Measurements from ENCODE around the gene TSPAN4.

The TSPAN4 gene

DNA sequence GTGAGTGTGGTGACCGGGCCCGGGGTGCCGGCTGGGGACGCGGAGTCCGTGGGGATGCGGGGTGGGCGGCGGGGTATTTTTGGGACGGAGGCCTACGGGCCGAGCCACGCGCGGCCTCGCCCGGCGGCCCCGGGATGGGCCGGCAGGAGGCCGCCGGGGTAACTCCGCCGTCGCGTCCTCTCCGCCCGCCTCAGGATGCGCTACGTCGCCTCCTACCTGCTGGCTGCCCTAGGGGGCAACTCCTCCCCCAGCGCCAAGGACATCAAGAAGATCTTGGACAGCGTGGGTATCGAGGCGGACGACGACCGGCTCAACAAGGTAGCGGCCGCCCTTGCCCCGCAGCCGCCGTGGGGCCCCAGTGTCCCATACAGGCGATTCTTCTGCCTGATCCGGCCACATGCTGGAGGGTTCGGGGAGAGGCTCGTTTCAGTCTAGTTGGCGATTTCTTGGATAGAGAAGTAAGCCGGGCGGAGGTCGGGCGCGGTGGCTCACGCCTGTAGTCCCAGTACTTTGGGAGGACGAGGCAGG lies 32.5 kb upstream of the TSPAN4 start:
- H3K4me1 ChIP-seq (ENCODE audit: control insufficient read depth, insufficient read depth, low read length): no peaks in the 10 kb centered on the region
- peaks cover 3 to 41% of the 10 kb centered on the region in 2 experiments; a peak in 2 of 3 replicates for H3K36me3 ChIP-seq (ENCODE audit: control insufficient read depth in 2 of 2, insufficient read depth in 1 of 2, low read length in 2 of 2)
- H3K27ac ChIP-seq (ENCODE audit: extremely low read depth, low read depth, low read length): peak overlapping the region; percentile 82
- peak overlapping the region; percentile 91 for H3K4me3 ChIP-seq (ENCODE audit: low read depth, low read length)
- H3K9me3 ChIP-seq (ENCODE audit: control insufficient read depth, insufficient read depth, low read depth, low read length): no peaks in the 10 kb centered on the region
- ChIA-PET POLR2A (interaction anchor here (0.6 to 11.4 kb wide), 15 partner anchors 9 to 234 kb away, joined by 3 to 202 read pairs (median 4); partner anchors contain the start of genes CD151, CRACR2B, PNPLA2 and TSPAN4), CTCF (interaction anchor here (1.1 kb wide), 1 partner anchor 11 kb away, joined by 6 read pairs; no protein-coding TSS in a partner anchor)
- TF ChIP-seq ZNF362 (tag by site-specific recombination; IDR thresholded peaks at IDR 0.05) (no peak), ZXDB (tag by site-specific recombination; IDR thresholded peaks at IDR 0.05) (no peak), CTCF (tag by site-specific recombination; IDR thresholded peaks at IDR 0.05) (0 out of 2 replicates have a peak, but pooled peaks have one; percentile 19), BCL6B (tag by site-specific recombination; IDR thresholded peaks at IDR 0.05) (no peak), SP3 (tag by site-specific recombination; IDR thresholded peaks at IDR 0.05) (no peak), ZNF585B (tag by site-specific recombination; IDR thresholded peaks at IDR 0.05) (no peak), ZNF488 (tag by site-specific recombination; IDR thresholded peaks at IDR 0.05) (no peak), ZNF660 (tag by site-specific recombination; IDR thresholded peaks at IDR 0.05) (0 out of 2 replicates have a peak, but pooled peaks have one; percentile 42)

DNA sequence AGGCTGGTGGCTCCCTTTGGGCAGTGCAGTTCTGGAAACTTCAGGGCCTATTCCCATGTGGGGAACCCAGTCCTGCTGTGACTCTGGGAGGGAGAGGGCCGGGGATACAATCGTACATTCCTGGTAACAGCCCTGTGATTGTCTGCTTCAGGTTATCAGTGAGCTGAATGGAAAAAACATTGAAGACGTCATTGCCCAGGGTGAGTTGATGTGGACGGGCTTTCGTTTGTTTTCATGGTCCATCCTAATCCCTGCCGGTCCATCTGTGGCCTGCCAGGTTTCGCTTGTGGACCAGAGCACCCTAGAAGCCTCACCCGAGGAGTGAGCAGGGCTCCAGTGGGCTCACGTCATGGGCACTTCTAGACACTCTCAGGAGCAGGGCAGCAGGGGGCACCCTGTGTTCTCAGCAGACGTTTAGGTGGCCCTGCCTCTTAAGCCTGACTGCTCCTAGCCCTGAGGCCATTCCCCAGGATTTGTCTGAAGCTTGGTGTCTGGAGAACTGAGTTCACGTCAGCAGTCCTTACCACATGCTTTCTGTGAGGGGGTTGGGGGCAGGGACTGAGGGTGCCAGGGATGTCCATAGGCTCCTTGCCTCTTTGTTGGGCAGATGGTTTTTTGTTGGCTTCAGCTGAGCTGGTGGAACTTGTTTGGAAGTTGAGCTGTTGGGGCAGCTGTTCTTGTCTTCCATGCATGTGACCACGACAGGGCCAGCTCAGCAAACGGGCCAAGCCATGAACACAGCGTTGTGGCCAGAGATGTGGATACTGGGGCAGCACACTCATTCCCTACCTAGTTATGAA lies 31.0 kb upstream of the TSPAN4 start:
- Histone ChIP-seq H3K4me1 (ENCODE audit: control insufficient read depth, insufficient read depth, low read length) (no peaks in the 10 kb centered on the region), H3K4me3 (ENCODE audit: low read depth, low read length) (no peak overlapping the region), H3K27ac (ENCODE audit: extremely low read depth, low read depth, low read length) (no peak overlapping the region), H3K9me3 (ENCODE audit: control insufficient read depth, insufficient read depth, low read depth, low read length) (no peaks in the 10 kb centered on the region), H3K36me3 (ENCODE audit: control insufficient read depth in 2 of 2, insufficient read depth in 1 of 2, low read length in 2 of 2) (peaks cover 4 to 45% of the 10 kb centered on the region in 2 experiments; a peak in 2 of 3 replicates)
- POLR2A ChIA-PET: interaction anchor here (1.1 to 11.4 kb wide), 2 partner anchors 23 to 33 kb away, joined by 4 to 202 read pairs; partner anchors contain the start of genes CD151 and CRACR2B
- CTCF ChIA-PET: interaction anchor here (0.6 to 1.2 kb wide), 6 partner anchors 13 to 61 kb away, joined by 3 to 6 read pairs (median 3); no protein-coding TSS in a partner anchor
- TF ChIP-seq ZNF654 (tag by site-specific recombination; IDR thresholded peaks at IDR 0.05; ENCODE audit: low read depth) (no peak), CTCF (tag by site-specific recombination; IDR thresholded peaks at IDR 0.05) (0 out of 2 replicates have a peak, but pooled peaks have one; percentile 37)

GRCh38 chr11:812390-812789 lies 30.3 kb upstream of the TSPAN4 start:
- Histone ChIP-seq H3K36me3 (ENCODE audit: control insufficient read depth in 2 of 2, insufficient read depth in 1 of 2, low read length in 2 of 2) (peaks cover 4 to 45% of the 10 kb centered on the region in 2 experiments; a peak in 2 of 3 replicates), H3K4me1 (ENCODE audit: control insufficient read depth, insufficient read depth, low read length) (no peaks in the 10 kb centered on the region), H3K9me3 (ENCODE audit: control insufficient read depth, insufficient read depth, low read depth, low read length) (no peaks in the 10 kb centered on the region), H3K4me3 (ENCODE audit: low read depth, low read length) (no peak overlapping the region), H3K27ac (ENCODE audit: extremely low read depth, low read depth, low read length) (no peak overlapping the region)
- no peak for TF ChIP-seq ZNF174 (tag by site-specific recombination; IDR thresholded peaks at IDR 0.05)
- no peak for TF ChIP-seq ZBTB20 (tag by site-specific recombination; IDR thresholded peaks at IDR 0.05)
- POLR2A ChIA-PET: interaction anchor here (1.1 to 11.4 kb wide), 2 partner anchors 22 to 32 kb away, joined by 4 to 202 read pairs; partner anchors contain the start of genes CD151 and CRACR2B
- CTCF ChIA-PET: interaction anchor here (0.6 to 1.2 kb wide), 2 partner anchors 52 to 60 kb away, joined by 3 read pairs; no protein-coding TSS in a partner anchor

All from HEK293 (cell line).